BJ (cell line): ENCODE measurements around the gene CLEC5A. TPM values are rescaled to one million over a fixed set of nuclear protein-coding genes. Genes with fewer than 3 reads are reported as not detected.

Source experiments
- CTCF ChIA-PET: fragments of 350-600 bp; formaldehyde crosslinking; extraction: SDS; loops from one replicate; lab custom pipeline; 2021; ENCODE audit warnings: antibody characterized with exemption, inconsistent platforms; lab: Yijun Ruan, JAX
- POLR2A ChIA-PET: fragments of 300-600 bp; sonication (Branson Sonifier 250); formaldehyde crosslinking; extraction: SDS; loops from one replicate; lab custom pipeline; 2021; ENCODE audit warnings: antibody characterized with exemption; lab: Charles Lee
- DNase-seq: peaks from one replicate; pipeline ENCODE4 v3.0.0-alpha.2; 2011; ENCODE audit warnings: low read depth
- H3K27me3 ChIP-seq: 2 replicates; pipeline ENCODE4 v1.6.0; 2011; ENCODE audit warnings: low read length; ENCODE audit not compliant: control insufficient read depth, insufficient read depth
- H3K36me3 ChIP-seq: 2 replicates; pipeline ENCODE4 v1.5.1; 2011; ENCODE audit warnings: low read length; ENCODE audit not compliant: control insufficient read depth, insufficient read depth
- H3K4me3 ChIP-seq: 2 replicates; pipeline ENCODE4 v1.5.1; 2011; ENCODE audit warnings: low read depth, mild to moderate bottlenecking, control low read depth, low read length
- CTCF ChIP-seq: IDR thresholded peaks from 2 replicates; pipeline ENCODE4 v1.5.1; 2011; ENCODE audit warnings: low read depth, mild to moderate bottlenecking, control low read depth, inconsistent platforms, low read length, moderate library complexity; ENCODE audit not compliant: insufficient read depth
- polyA minus RNA-seq: library from RNA; depleted of rRNA, polyadenylated mRNA; stranded (reverse); fragments of >200 nt; gene quantifications from 2 replicates; pipeline ENCODE4 v1.2.3, GENCODE V29; 2011; rRNA and poly(A)+ RNA removed
- polyA plus RNA-seq: library from polyadenylated mRNA; depleted of rRNA; stranded (reverse); fragments of >200 nt; gene quantifications from 2 replicates; pipeline ENCODE4 v1.2.3, GENCODE V29; 2011; rRNA removed

The CLEC5A gene
- polyA plus RNA-seq: not detected in 2 replicates
- not detected in 2 replicates for polyA minus RNA-seq

DNA sequence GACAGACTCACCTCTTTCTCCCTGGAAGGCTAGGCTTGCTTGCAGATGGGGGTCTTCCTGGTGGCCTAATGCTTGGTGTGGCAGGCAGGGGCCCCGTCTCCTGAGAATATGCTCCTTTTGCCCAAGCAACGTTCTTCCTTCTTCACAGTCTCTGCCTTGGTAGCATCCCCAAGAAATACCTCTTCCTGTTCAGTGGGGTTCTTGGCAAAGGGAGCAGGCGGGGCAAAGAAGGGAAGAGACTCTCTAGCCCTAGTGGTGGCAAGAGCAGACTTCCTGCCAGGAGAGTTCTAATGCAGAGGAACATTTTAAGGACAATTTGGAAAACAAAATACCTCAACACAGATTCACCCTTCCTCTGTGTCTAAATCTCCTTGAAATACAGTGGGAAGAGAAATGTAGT lies at the start of gene CLEC5A:
TSS of gene CLEC5A (minus strand) at position 179 of the 400 bp plus-strand sequence. CDS start 682 bp downstream, outside the sequence.
- Histone ChIP-seq H3K36me3 (no peaks in the 10 kb centered on the region), H3K4me3 (no peak within 1 kb of the TSS), H3K27me3 (no peaks in the 10 kb centered on the region)
- ChIA-PET POLR2A (no interaction called here), CTCF (no interaction called here)
- no peak for TF ChIP-seq CTCF
- DNase-seq: no peak

GRCh38 chr7:141993354-141993753 lies 46.6 kb upstream of the CLEC5A start:
- CTCF ChIA-PET: no interaction called here
- Histone ChIP-seq H3K36me3 (no peaks in the 10 kb centered on the region), H3K4me3 (no peak overlapping the region), H3K27me3 (no peaks in the 10 kb centered on the region)
- no peak for TF ChIP-seq CTCF
- POLR2A ChIA-PET: no interaction called here
- DNase-seq: no peak

GRCh38 chr7:141992688-141993087 lies 45.9 kb upstream of the CLEC5A start:
- ChIA-PET POLR2A (no interaction called here), CTCF (no interaction called here)
- DNase-seq: no peak
- Histone ChIP-seq H3K27me3 (no peaks in the 10 kb centered on the region), H3K36me3 (no peaks in the 10 kb centered on the region), H3K4me3 (no peak overlapping the region)
- TF ChIP-seq CTCF: no peak

DNA sequence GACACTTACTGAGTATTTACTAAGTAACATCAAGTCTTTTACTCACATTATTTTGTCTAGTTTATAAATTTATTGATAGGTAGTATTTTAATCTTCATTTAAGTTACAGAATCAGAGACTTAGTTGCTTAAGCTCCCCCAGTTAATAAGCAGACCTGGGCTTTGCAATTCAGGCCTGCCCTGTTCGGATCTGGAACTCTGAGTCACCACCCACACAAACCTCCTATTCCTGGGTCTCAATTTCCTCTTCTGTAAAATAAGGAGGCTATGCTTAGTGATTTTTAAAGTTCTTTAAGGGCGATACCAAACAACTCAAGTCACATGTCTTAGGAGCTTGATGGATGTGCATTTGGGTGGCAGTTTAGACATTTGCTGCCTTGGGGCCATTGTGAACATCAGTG lies 45.4 kb upstream of the CLEC5A start:
- no peak for DNase-seq
- Histone ChIP-seq H3K36me3 (no peaks in the 10 kb centered on the region), H3K27me3 (no peaks in the 10 kb centered on the region), H3K4me3 (no peak overlapping the region)
- POLR2A ChIA-PET: no interaction called here
- no peak for TF ChIP-seq CTCF
- CTCF ChIA-PET: no interaction called here

DNA sequence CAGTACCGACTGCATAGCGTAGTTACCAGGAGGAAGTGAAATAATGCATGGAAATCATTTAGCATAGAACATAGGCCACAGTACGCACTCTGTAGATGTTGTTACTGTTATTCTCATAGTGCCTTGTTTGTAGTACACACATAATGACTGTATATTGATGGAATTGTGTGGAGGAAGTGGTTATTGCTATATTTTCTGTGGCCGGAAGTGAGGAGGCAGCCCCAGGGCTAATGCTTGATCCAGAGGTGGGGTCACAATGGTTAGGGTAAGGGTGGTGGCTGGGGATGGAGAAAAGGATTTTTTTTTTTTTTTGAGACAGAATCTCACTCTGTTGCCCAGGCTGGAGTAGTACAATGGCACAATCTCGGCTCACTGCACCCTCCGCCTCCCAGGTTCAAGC lies 44.4 kb upstream of the CLEC5A start:
- no peaks in the 10 kb centered on the region for H3K27me3 ChIP-seq
- TF ChIP-seq CTCF: no peak
- ChIA-PET CTCF (no interaction called here), POLR2A (no interaction called here)
- no peaks in the 10 kb centered on the region for H3K36me3 ChIP-seq
- H3K4me3 ChIP-seq: no peak overlapping the region
- no peak for DNase-seq
